Neuronal stem cell (in vitro differentiated cells): ENCODE data around the gene RIPPLY1.

Experiments used
- DNase-seq: peaks from one replicate; pipeline ENCODE4 v3.0.0-alpha.2; 2013; ENCODE audit warnings: low spot score
- H2AFZ ChIP-seq: one replicate; pipeline ENCODE4 v1.6.1; 2013; ENCODE audit warnings: mild to moderate bottlenecking, low read length, inconsistent platforms
- H2AK5ac ChIP-seq: 2 replicates; pipeline ENCODE4 v1.6.1; 2013; ENCODE audit warnings: low read depth, mild to moderate bottlenecking, inconsistent platforms, low read length, moderate library complexity, mixed read lengths
- H2BK120ac ChIP-seq: 2 replicates; pipeline ENCODE4 v1.6.1; 2013; ENCODE audit warnings: low read depth, mild to moderate bottlenecking, inconsistent platforms, low read length, moderate library complexity, mixed read lengths
- H2BK12ac ChIP-seq: one replicate; pipeline ENCODE4 v1.6.1; 2013; ENCODE audit warnings: low read length, inconsistent platforms
- H2BK15ac ChIP-seq: 2 replicates; pipeline ENCODE4 v1.6.1; 2013; ENCODE audit warnings: mild to moderate bottlenecking, low read length, inconsistent platforms, mixed read lengths
- H2BK5ac ChIP-seq: one replicate; pipeline ENCODE4 v1.6.1; 2013; ENCODE audit warnings: inconsistent platforms, mild to moderate bottlenecking, low read length, moderate library complexity
- H3K14ac ChIP-seq: one replicate; pipeline ENCODE4 v1.6.1; 2013; ENCODE audit warnings: low read length, inconsistent platforms
- H3K18ac ChIP-seq: 2 replicates; pipeline ENCODE4 v1.6.1; 2013; ENCODE audit warnings: low read length, inconsistent platforms
- H3K23ac ChIP-seq: 2 replicates; pipeline ENCODE4 v1.6.1; 2013; ENCODE audit warnings: low read depth, mild to moderate bottlenecking, mixed read lengths, low read length, inconsistent platforms; ENCODE audit not compliant: poor library complexity
- H3K27ac ChIP-seq: replicated peaks from 3 replicates; pipeline ENCODE4 v1.5.1; 2013; ENCODE audit warnings: low read length, inconsistent platforms
- H3K27me3 ChIP-seq, 3 experiments: 2 replicates each; pipeline ENCODE4 v1.6.1; 2013; ENCODE audit warnings: low read length in 3 of 3, mild to moderate bottlenecking in 2 of 3, inconsistent platforms in 1 of 3, low read depth in 1 of 3, mixed read lengths in 1 of 3, moderate library complexity in 1 of 3; ENCODE audit not compliant: control insufficient read depth in 3 of 3, insufficient read depth in 3 of 3
- H3K36me3 ChIP-seq, 2 donors: replicated peaks in 1 of 2; 2 replicates each; pipeline ENCODE4 v1.6.1; 2013; ENCODE audit warnings: low read length in 2 of 2; ENCODE audit not compliant: control insufficient read depth in 2 of 2, insufficient read depth in 2 of 2
- H3K4ac ChIP-seq: 2 replicates; pipeline ENCODE4 v1.6.1; 2013; ENCODE audit warnings: inconsistent platforms, mild to moderate bottlenecking, low read length, moderate library complexity
- H3K4me1 ChIP-seq, 2 donors: 1 replicate in 1 of 2; 2 replicates in 1 of 2; pipeline ENCODE4 v1.6.1; 2013; ENCODE audit warnings: low read length in 2 of 2, low read depth in 1 of 2; ENCODE audit not compliant: control insufficient read depth in 2 of 2, insufficient read depth in 1 of 2
- H3K4me2 ChIP-seq: one replicate; pipeline ENCODE4 v1.6.1; 2013; ENCODE audit warnings: mild to moderate bottlenecking, low read length, inconsistent platforms; ENCODE audit not compliant: insufficient read depth, poor library complexity, severe bottlenecking
- H3K4me3 ChIP-seq, 2 donors: 2 replicates each; pipeline ENCODE4 v1.5.1; 2013; ENCODE audit warnings: low read length in 2 of 2, mild to moderate bottlenecking in 2 of 2, inconsistent platforms in 1 of 2, moderate library complexity in 1 of 2
- H3K79me1 ChIP-seq: one replicate; pipeline ENCODE4 v1.6.1; 2013; ENCODE audit warnings: low read depth, mild to moderate bottlenecking, inconsistent platforms, low read length, moderate library complexity
- H3K9ac ChIP-seq: one replicate; pipeline ENCODE4 v1.6.1; 2013; ENCODE audit warnings: mild to moderate bottlenecking, low read depth, low read length, inconsistent platforms; ENCODE audit not compliant: poor library complexity
- H3K9me3 ChIP-seq, 2 donors: replicated peaks in 1 of 2; 2 replicates each; pipeline versions ENCODE3 to v1.6.1; 2013; ENCODE audit warnings: low read length in 2 of 2, mild to moderate bottlenecking in 2 of 2, inconsistent platforms in 1 of 2, low read depth in 1 of 2, mixed read lengths in 1 of 2, moderate library complexity in 1 of 2; ENCODE audit not compliant: control insufficient read depth in 2 of 2, insufficient read depth in 1 of 2
- H4K8ac ChIP-seq: one replicate; pipeline ENCODE4 v1.6.1; 2013; ENCODE audit warnings: low read depth, mild to moderate bottlenecking, inconsistent platforms, low read length, moderate library complexity
- H4K91ac ChIP-seq: one replicate; pipeline ENCODE4 v1.6.1; 2013; ENCODE audit warnings: low read length, low read depth, mild to moderate bottlenecking, inconsistent platforms; ENCODE audit not compliant: poor library complexity
- WGBS, 2 donors: extraction: QIAGEN DNeasy Blood & Tissue Kit; methylation state at CpG; one replicate each; pipeline ENCODE4 v1.1.7; 2013; ENCODE audit warnings: missing lambda C conversion rate in 2 of 2, mixed read lengths in 1 of 2; ENCODE audit not compliant: insufficient read length in 2 of 2, insufficient replicate concordance in 1 of 2; ENCODE audit errors: extremely low coverage in 2 of 2; 5-methylcytosine and 5-hydroxymethylcytosine counted together

RIPPLY1 gene

DNA sequence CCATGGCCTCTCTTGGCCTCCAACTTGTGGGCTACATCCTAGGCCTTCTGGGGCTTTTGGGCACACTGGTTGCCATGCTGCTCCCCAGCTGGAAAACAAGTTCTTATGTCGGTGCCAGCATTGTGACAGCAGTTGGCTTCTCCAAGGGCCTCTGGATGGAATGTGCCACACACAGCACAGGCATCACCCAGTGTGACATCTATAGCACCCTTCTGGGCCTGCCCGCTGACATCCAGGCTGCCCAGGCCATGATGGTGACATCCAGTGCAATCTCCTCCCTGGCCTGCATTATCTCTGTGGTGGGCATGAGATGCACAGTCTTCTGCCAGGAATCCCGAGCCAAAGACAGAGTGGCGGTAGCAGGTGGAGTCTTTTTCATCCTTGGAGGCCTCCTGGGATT, 25.1 kb upstream of the RIPPLY1 start:
- Histone ChIP-seq H3K4me2 (no peak overlapping the region), H4K91ac (no peak overlapping the region), H3K14ac (no peak overlapping the region), H3K4ac (no peak overlapping the region), H2BK5ac (no peak overlapping the region), H4K8ac (no peak overlapping the region), H3K9me3 (no peaks in the 10 kb centered on the region), H3K9ac (no peak overlapping the region), H3K79me1 (no peaks in the 10 kb centered on the region), H2BK120ac (no peak overlapping the region), H2AK5ac (no peak overlapping the region), H3K4me1 (peaks cover 0 to 2% of the 10 kb centered on the region in 2 donors), H3K4me3 (no peak overlapping the region), H3K27me3 (no peaks in the 10 kb centered on the region), H3K36me3 (no peaks in the 10 kb centered on the region), H3K27ac (no peak overlapping the region), H3K23ac (no peak overlapping the region), H2BK15ac (no peak overlapping the region), H3K18ac (no peak overlapping the region), H2AFZ (no peak overlapping the region), H2BK12ac (no peak overlapping the region)
- no CpG with 5 or more reads among the region's 4 CpGs for WGBS, 2 donors
- DNase-seq, result no peak

DNA sequence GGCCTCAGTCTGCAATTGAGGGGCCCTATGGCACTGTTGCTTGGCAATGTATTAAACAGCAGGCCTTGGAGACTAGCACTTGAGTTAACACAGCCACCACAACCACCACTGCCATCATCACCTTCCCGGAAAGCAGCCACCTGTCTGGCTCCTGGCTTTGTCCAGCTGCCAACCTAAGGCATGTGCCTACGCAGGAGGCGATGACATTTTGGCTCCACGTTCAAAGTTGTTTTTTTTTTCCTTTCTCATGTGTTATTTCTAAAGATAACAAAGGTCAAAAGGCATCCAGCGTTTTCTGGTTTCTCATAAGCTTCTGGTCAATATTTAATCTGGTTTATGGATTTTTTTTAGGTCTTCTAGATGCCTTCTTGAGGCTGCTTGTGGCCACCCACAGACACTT, 24.6 kb upstream of the RIPPLY1 start:
- Histone ChIP-seq H2BK120ac (no peak overlapping the region), H3K27ac (no peak overlapping the region), H2BK15ac (no peak overlapping the region), H3K4me3 (no peak overlapping the region), H2AK5ac (no peak overlapping the region), H4K91ac (no peak overlapping the region), H3K27me3 (no peaks in the 10 kb centered on the region), H3K4me1 (peaks cover 0 to 2% of the 10 kb centered on the region in 2 donors), H2BK5ac (no peak overlapping the region), H3K4ac (no peak overlapping the region), H3K14ac (no peak overlapping the region), H4K8ac (no peak overlapping the region), H3K9ac (no peak overlapping the region), H3K79me1 (no peaks in the 10 kb centered on the region), H3K23ac (no peak overlapping the region), H2BK12ac (no peak overlapping the region), H3K36me3 (no peaks in the 10 kb centered on the region), H2AFZ (no peak overlapping the region), H3K18ac (no peak overlapping the region), H3K4me2 (no peak overlapping the region), H3K9me3 (no peaks in the 10 kb centered on the region)
- DNase-seq, result no peak
- WGBS, 2 donors, result no CpG with 5 or more reads among the region's 5 CpGs

DNA sequence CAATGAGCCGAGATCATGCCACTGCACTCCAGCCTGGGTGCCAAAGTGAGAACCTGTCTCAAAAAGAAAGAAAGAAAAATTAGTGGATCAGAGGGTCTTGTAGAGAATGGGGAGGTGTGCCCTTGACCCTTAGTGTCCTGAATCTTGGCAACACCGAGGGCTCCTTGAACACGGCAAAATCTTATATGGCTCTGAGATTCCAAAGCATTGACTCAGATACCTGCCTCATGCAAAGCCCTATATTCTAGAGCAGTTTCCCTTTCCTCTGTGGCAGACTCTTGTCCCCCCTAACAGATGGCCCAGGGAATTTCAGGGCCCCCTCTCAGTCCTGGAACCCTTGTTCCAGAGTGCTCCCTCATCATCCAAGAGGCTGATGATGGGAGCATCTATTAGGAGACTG, 23.9 kb upstream of the RIPPLY1 start:
- H4K8ac ChIP-seq, result no peak overlapping the region
- no peak overlapping the region for H2AK5ac ChIP-seq
- no peaks in the 10 kb centered on the region for H3K9me3 ChIP-seq
- DNase-seq, result no peak
- no CpG with 5 or more reads among the region's 3 CpGs for WGBS, 2 donors
- no peak overlapping the region for H2BK5ac ChIP-seq
- no peak overlapping the region for H2BK120ac ChIP-seq
- H3K4ac ChIP-seq, result no peak overlapping the region
- no peak overlapping the region for H3K9ac ChIP-seq
- H3K27me3 ChIP-seq, result peaks cover 0 to under 1% (median 0%) of the 10 kb centered on the region in 3 experiments
- H2BK12ac ChIP-seq, result no peak overlapping the region
- no peak overlapping the region for H3K27ac ChIP-seq
- H3K23ac ChIP-seq, result no peak overlapping the region
- no peak overlapping the region for H3K14ac ChIP-seq
- H2AFZ ChIP-seq, result no peak overlapping the region
- no peak overlapping the region for H3K4me3 ChIP-seq
- H3K4me1 ChIP-seq, result peaks cover 0 to 2% of the 10 kb centered on the region in 2 donors
- no peak overlapping the region for H2BK15ac ChIP-seq
- no peaks in the 10 kb centered on the region for H3K79me1 ChIP-seq
- H3K4me2 ChIP-seq, result no peak overlapping the region
- no peaks in the 10 kb centered on the region for H3K36me3 ChIP-seq
- H3K18ac ChIP-seq, result no peak overlapping the region
- no peak overlapping the region for H4K91ac ChIP-seq

GRCh38 chrX:106921637-106922036, 18.5 kb upstream of the RIPPLY1 start:
- H3K14ac ChIP-seq, result no peak overlapping the region
- no peak overlapping the region for H3K27ac ChIP-seq
- no peak overlapping the region for H2AK5ac ChIP-seq
- peaks cover 6 to 11% of the 10 kb centered on the region in 2 donors for H3K4me1 ChIP-seq
- H4K8ac ChIP-seq, result no peak overlapping the region
- H2BK120ac ChIP-seq, result no peak overlapping the region
- no peak overlapping the region for H4K91ac ChIP-seq
- no peaks in the 10 kb centered on the region for H3K79me1 ChIP-seq
- DNase-seq, result no peak
- H3K36me3 ChIP-seq, result no peaks in the 10 kb centered on the region
- no peak overlapping the region for H2BK15ac ChIP-seq
- H3K4me2 ChIP-seq, result no peak overlapping the region
- H3K27me3 ChIP-seq, result peaks cover 0 to 27% (median 0%) of the 10 kb centered on the region in 3 experiments
- no peak overlapping the region for H3K4ac ChIP-seq
- no peak overlapping the region for H3K23ac ChIP-seq
- H3K18ac ChIP-seq, result no peak overlapping the region
- H2BK5ac ChIP-seq, result no peak overlapping the region
- H3K4me3 ChIP-seq, result no peak overlapping the region
- no peak overlapping the region for H3K9ac ChIP-seq
- no peaks in the 10 kb centered on the region for H3K9me3 ChIP-seq
- H2BK12ac ChIP-seq, result no peak overlapping the region
- WGBS, 2 donors, result no CpG with 5 or more reads among the region's 2 CpGs
- H2AFZ ChIP-seq, result no peak overlapping the region
